ENCODE results near the gene PCARE.

- TF ChIP-seq ZNF121 (CRISPR knock-in tag; IDR thresholded peaks at IDR 0.05) (no peak), JUN (CRISPR knock-in tag; IDR thresholded peaks at IDR 0.05) (no peak), CTCF (IDR thresholded peaks at IDR 0.05) (no peak), NR1H2 (CRISPR knock-in tag; IDR thresholded peaks at IDR 0.05) (no peak), ZNF232 (CRISPR knock-in tag; IDR thresholded peaks at IDR 0.05) (no peak), ZNF317 (CRISPR knock-in tag; IDR thresholded peaks at IDR 0.05; ENCODE audit: borderline replicate concordance, low read depth) (no peak), CREM (CRISPR knock-in tag; IDR thresholded peaks at IDR 0.05) (no peak)
- TF ChIP-seq, protein P1, sequence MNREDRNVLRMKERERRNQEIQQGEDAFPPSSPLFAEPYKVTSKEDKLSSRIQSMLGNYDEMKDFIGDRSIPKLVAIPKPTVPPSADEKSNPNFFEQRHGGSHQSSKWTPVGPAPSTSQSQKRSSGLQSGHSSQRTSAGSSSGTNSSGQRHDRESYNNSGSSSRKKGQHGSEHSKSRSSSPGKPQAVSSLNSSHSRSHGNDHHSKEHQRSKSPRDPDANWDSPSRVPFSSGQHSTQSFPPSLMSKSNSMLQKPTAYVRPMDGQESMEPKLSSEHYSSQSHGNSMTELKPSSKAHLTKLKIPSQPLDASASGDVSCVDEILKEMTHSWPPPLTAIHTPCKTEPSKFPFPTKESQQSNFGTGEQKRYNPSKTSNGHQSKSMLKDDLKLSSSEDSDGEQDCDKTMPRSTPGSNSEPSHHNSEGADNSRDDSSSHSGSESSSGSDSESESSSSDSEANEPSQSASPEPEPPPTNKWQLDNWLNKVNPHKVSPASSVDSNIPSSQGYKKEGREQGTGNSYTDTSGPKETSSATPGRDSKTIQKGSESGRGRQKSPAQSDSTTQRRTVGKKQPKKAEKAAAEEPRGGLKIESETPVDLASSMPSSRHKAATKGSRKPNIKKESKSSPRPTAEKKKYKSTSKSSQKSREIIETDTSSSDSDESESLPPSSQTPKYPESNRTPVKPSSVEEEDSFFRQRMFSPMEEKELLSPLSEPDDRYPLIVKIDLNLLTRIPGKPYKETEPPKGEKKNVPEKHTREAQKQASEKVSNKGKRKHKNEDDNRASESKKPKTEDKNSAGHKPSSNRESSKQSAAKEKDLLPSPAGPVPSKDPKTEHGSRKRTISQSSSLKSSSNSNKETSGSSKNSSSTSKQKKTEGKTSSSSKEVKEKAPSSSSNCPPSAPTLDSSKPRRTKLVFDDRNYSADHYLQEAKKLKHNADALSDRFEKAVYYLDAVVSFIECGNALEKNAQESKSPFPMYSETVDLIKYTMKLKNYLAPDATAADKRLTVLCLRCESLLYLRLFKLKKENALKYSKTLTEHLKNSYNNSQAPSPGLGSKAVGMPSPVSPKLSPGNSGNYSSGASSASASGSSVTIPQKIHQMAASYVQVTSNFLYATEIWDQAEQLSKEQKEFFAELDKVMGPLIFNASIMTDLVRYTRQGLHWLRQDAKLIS (CRISPR knock-in tag; IDR thresholded peaks at IDR 0.05; ENCODE audit: borderline replicate concordance) = no peak
- TF ChIP-seq, protein P2, sequence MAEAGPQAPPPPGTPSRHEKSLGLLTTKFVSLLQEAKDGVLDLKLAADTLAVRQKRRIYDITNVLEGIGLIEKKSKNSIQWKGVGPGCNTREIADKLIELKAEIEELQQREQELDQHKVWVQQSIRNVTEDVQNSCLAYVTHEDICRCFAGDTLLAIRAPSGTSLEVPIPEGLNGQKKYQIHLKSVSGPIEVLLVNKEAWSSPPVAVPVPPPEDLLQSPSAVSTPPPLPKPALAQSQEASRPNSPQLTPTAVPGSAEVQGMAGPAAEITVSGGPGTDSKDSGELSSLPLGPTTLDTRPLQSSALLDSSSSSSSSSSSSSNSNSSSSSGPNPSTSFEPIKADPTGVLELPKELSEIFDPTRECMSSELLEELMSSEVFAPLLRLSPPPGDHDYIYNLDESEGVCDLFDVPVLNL (CRISPR knock-in tag; IDR thresholded peaks at IDR 0.05; ENCODE audit: borderline replicate concordance, low read depth) = no peak
Observed at GRCh38 chr2:29062371-29062770, 12.0 kb downstream of the PCARE start.
